ENCODE data around the gene MIER1.

The MIER1 gene

DNA sequence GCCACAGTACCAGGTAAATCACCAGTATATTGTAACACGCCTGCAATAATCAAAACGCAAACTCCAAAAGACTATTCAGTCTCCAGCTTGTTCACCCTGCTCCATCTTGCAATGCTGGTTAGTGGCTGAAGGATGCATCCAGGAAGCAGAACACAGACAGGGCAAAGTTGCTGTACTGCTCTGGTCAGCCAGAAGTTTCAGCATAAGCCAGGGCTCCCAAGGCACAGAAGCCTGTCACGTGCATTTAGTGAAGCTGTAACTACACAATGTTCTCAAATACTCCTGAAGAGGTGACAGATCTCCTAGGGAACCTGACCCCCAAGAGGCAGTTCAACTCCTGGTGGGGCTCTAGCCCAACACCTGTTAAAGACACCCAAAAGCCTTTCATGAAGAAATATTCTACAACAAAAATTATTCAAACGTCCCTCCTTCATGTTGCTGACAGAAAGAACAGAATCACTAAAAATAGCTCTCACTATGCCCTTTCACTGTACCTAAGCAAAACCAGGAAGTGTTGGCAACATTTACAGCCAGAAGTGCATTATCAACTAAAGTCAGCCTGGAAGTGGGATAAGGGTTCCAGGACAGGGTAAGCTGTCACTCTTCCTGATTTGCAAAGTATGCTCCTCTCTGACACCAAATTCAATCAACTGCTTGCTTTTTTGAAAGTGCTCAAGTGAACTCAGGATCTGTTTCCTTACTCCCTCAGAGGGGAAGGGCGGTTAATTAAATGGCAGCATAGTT, 77.1 kb downstream of the MIER1 start:
- DNase-seq = no peak

DNA sequence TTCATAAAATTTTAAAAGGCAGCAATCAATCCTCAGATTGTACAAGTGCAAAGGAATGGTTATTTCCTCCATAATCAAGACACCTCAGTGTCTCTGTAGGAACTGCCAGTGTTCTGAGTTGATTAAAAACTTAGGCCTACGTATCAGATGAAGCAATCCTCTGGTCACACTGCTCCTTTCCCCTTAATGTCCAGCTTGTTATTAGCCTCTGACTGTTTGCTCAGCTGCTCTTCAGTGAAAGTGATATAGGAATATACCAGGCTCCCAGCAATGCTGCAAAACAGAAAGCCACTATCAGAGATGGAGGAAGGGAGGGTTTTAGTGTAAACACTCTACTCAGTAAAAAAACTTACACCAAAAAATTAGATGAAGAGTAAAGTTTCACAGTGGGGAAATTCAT, 79.4 kb downstream of the MIER1 start:
- DNase-seq = no peak

DNA sequence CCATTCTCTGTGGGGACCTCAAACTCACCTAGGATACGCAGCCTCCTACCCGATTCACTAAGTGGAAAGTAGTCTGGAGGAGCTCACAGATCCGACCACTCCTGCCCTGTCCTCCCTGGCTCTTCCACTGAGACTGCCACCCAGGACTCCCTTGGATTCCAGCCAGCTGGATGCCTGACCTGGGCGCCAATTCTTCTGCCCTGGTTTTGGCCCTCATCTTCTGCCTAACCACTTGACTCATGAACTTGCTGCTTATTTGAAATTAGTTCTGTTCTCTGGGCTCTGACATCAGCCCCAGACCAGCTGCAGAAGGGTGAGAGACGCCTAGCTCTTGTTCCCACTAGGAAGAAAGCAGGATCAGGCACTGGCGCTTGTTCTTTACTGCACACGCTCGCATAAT, 80.3 kb downstream of the MIER1 start:
- DNase-seq = no peak

DNA sequence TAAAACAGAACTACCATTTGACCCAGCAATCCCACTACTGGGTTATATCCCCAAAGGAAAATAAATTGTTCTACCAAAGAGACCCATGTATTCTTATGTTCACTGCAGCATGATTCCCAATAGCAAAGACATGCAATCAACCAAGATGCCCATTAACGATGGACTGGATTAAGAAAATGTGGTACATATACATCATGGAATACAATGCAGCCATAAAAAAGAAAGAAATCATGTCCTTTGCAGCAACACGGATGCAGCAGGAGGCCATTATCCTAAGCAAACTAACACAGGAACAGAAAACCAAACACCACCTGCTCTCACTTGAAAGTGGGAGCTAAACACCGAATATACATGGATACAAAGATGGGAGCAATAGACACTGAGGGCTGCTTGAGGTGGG, 85.0 kb downstream of the MIER1 start:
- DNase-seq = no peak

DNA sequence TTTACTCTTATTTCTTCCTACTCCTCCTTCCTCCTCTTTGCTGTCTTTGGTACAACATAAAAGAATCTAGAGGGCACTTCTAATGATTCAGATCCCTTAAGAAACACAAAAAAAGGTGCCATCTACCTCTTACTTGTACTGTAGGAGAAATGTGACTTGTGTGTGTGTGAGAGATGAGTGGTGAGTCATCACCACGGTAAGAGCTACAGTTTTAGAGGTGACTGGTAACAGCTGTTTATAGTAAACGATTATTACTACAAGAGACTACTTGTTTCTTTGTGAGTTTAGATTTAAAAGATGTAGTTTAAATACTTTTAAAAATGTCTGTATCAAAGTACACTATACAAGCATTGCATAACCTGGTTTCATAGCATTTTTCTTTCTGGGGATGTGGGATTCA, 88.8 kb downstream of the MIER1 start:
- DNase-seq = no peak

DNA sequence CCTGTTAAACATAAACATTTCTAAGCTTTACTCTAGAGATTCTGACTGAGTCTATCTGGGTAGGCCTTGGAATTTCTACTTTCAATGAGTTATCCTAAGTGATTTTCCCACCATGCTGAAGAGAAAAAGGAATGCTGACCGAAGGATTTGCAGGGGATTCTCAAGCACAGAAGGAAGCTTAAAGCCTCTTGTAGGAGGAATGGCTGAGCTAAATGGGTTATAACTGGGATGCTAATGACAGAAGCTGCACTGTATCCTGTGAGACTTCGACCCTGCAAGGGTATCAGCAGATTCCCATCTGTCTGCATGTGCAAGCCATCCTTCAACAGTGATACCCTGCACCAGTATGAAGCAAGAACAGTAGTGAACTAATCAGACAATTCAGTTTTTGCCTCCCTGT, 93.8 kb downstream of the MIER1 start:
- no peak for DNase-seq

DNA sequence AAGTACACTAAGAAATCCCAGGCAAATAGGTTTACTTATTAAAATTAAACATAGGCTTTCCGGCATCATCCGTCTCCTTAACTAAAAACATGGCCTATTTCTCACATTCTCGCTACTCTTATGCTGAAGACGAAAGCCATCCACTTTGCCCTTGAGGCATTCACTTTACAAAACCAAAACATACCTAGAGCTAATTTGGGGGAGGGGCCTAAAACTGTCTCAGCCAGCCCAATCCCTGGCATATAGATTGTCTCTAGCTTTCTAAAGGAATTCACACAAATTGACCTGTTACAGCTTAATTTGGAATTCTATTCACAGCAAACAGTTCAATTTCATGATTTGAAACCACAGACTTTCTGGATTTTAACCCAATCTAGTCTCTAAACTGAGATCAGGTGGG, 94.3 kb downstream of the MIER1 start:
- no peak for DNase-seq

DNA sequence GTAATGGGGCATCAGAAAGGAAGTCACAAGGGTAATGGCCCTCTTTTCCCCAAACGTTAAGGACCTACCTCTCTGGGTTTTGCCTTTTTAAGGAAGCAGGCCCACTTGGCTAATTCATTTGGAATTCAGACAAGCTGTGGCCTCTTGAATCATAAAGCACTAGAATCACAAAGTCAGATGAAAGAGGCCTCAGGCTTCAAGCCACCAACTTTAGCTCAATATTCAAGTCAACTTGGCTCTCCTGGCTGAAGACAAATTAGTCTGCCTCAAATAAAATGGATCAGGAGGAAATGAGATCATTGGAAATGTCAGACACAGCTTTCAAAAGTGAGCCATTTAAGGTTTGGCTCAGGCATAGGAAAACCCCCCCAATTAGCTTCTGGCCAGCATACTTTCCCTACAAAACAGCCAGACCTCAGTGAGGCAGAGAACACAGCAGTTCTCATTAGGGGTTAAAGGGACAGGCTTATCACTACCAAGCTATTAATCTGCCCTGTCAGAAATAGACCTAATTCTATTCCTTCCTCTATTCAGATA, 94.9 kb downstream of the MIER1 start:
- no peak for DNase-seq

DNA sequence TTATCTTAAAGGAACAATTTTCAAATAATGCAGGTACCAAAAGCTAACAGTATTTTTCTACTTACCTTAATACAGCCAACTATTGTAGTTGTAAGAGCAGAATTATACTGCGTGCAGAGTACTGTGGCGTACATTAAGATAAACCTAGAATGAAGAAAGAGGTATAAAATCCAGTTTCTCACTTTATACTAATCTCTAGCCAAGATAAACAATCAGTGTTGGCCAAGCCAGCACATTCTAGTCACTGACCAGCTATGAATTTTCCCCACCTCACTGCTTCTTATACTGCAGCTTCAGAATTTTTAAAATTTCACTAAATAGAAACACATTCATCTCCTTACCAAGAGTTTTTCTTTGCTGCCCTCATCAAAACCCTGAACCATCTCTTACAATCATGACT, 95.5 kb downstream of the MIER1 start:
- no peak for DNase-seq

DNA sequence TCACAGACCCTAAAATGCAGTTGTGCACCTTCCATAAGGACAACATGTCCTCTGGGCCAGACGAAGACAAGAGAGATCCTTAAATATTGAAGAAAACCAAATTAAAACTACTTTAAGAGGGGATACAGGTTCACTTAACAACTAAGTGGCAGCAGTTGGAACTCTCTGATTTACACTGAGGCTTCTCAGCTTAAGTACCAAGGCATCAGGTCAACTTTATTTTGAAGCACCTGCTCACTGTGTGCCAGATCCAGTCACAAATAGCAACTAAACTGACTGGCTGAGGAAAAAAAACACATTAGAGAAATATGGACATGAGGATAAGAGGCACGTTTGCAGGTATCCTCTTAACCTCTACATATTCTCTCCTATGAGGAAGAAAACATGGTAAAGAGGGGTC, 96.0 kb downstream of the MIER1 start:
- no peak for DNase-seq

DNA sequence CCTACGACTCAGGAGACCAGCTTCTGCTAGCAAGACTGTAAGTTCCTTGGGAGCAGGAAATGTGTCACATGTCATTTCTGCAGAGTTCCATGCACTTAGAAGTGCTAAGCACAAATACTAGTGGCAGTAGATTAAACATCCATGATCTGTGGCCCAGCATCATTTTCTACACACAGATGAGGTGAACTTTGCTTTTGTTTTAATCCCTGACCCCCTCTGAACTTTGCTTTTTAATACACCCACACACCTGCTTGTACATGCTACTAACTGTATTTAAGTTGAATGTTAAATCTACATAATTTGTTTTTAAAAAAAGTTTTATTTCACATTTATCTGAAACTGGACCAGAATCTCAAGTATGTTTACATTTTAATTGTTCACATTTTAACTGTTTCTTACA, 104.7 kb downstream of the MIER1 start:
- DNase-seq = no peak

DNA sequence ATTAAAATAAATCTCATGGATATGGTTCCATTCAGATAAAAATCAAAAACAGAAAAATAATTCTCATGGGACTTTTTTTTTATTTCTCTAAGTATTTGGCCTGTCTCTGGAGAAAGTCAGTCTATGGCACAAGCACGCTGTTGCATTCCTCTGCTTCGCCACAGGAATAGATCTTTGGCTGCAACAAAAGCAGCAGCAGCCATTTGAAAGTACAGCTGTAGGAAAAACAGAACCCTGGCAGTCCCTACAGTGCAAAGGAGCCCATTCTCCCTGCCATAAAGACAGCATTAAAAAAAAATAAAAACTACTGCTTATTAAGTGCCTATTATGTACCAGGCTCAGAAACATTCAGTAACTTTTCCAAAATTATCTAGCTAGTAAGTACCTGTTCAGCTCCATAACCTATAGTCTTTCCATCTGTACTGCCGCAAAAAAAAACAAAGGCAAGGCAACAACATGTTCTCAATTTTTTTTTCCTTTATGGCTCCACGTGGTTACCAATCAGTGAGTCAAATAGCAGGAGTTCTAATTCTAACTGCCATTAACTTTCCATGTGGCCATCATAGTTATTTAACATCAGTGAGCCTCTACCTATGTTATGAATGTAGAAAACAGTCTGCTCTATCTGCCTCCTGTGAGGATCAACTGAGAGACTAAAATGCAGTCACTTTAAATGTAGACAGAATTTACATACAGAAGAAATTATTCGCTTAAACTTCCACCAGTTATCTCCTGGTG, 106.5 kb downstream of the MIER1 start:
- DNase-seq = no peak

DNA sequence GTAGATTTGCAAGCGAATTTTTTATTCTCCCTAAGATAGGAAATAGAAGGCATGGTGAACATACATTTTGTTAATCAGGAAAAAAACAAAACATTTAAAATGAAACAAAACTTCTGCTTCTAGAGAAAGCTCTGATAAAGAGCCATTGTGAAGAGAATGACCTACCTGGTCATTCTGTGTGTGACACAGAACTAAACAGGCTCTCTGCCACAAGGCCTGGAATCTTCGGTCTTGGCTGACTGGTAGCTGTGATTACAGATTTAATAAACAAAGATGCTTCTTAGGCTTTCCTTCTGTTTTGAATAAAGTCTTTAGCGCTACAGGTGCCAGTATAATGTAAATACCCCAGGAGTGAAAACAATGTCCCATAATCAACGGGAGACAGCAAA, 107.1 kb downstream of the MIER1 start:
- no peak for DNase-seq

Data from NCI-H187 (cell line).